ENCODE data around the gene COL13A1.

DNA sequence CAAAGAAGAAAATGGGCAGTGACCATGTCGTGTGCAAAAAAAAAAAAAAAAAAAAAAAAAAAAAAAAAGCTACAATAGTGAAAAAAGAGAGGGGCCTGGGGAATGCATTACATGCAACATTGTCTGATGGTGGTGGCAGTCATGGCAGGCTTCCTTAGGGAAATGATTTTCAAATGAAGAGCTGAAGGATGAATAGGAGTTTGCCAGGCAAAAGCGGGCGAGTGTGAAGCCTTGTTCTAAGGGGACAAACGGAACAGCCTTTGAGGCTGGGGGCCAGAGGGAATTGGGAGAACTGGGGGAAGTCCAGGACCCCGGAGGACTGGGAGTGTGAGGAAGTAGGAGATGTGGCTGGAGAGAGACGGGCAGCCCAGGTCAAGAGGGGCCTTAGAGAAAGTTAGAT lies 3.1 kb downstream of the COL13A1 start:
- TF ChIP-seq BACH1 (IDR thresholded peaks at IDR 0.05; ENCODE audit: low read length) (no peak), CTCF (IDR thresholded peaks at IDR 0.05; ENCODE audit: control extremely low read depth in 1 of 3, insufficient read depth in 1 of 3, low read depth in 1 of 3, low read length in 3 of 3) (no peak), PHF8 (conservative IDR thresholded peaks at IDR 0.05; ENCODE audit: low read depth, low read length) (no peak), EZH2 (IDR thresholded peaks at IDR 0.05; ENCODE audit: low read depth, low read length, severe bottlenecking) (no peak), RAD21 (IDR thresholded peaks at IDR 0.05 in 1 of 2, conservative IDR thresholded peaks at IDR 0.05 in 1 of 2; ENCODE audit: low read depth in 2 of 2, low read length in 2 of 2) (no peak)

Measured in H1 (cell line).